ENCODE results near the gene TARS1. TPM values are rescaled to one million over a fixed set of nuclear protein-coding genes. Genes with fewer than 3 reads are reported as not detected.

TARS1 gene
- total and polyA plus RNA-seq, 2 of the 13 experiments (the other 11 are each of a cell fraction or from before 2014, with no cell fraction given): 77.0 to 184 TPM

DNA sequence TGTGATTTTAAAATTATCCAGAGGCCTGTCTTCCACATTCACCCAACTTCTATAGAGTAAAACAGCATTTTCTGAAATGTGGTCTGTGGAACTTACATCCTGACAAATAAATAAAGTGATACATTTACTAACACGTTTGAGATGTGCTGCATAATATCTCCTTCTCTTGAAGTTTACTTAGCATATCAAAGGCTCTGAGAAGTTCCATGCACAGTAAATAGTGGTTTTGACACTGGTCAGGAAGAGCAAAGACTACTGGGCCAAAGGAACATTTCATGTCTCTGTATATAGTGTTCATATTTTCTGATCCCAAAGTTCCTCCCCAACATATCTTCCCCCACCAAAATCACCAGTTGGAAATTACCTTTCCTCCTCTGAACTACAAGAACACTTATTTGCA lies 30.5 kb upstream of the TARS1 start (continued):
- TF ChIP-seq ZNF670 (CRISPR knock-in tag; IDR thresholded peaks at IDR 0.05; ENCODE audit: borderline replicate concordance): no peak
- no peak for TF ChIP-seq HNF1A (IDR thresholded peaks at IDR 0.05; ENCODE audit: low read depth)
- no peak for TF ChIP-seq HNF1A (CRISPR knock-in tag; IDR thresholded peaks at IDR 0.05; ENCODE audit: borderline replicate concordance)
- no peak for TF ChIP-seq ZFP62 (CRISPR knock-in tag; IDR thresholded peaks at IDR 0.05)
- TF ChIP-seq ZBTB4 (CRISPR knock-in tag; IDR thresholded peaks at IDR 0.05; ENCODE audit: borderline replicate concordance): no peak
- TF ChIP-seq ZFP36L2 (CRISPR knock-in tag; IDR thresholded peaks at IDR 0.05): no peak
- TF ChIP-seq MAZ (IDR thresholded peaks at IDR 0.05; ENCODE audit: borderline replicate concordance, low read depth, low read length): no peak
- no peak for TF ChIP-seq MAZ (CRISPR knock-in tag; IDR thresholded peaks at IDR 0.05; ENCODE audit: low read depth)
- peak; percentile 42; the same call in 1 of the 2 replicates for TF ChIP-seq AHDC1 (CRISPR knock-in tag; IDR thresholded peaks at IDR 0.05; ENCODE audit: borderline replicate concordance)
- TF ChIP-seq EP300 (IDR thresholded peaks at IDR 0.05; ENCODE audit: low read depth in 2 of 2, low read length in 2 of 2): peak in 1 of 2 experiments; percentile 59; a peak in 1 of 4 replicates
- TF ChIP-seq EP300 (CRISPR knock-in tag; IDR thresholded peaks at IDR 0.05; ENCODE audit: borderline replicate concordance): no peak
- TF ChIP-seq, protein P1, sequence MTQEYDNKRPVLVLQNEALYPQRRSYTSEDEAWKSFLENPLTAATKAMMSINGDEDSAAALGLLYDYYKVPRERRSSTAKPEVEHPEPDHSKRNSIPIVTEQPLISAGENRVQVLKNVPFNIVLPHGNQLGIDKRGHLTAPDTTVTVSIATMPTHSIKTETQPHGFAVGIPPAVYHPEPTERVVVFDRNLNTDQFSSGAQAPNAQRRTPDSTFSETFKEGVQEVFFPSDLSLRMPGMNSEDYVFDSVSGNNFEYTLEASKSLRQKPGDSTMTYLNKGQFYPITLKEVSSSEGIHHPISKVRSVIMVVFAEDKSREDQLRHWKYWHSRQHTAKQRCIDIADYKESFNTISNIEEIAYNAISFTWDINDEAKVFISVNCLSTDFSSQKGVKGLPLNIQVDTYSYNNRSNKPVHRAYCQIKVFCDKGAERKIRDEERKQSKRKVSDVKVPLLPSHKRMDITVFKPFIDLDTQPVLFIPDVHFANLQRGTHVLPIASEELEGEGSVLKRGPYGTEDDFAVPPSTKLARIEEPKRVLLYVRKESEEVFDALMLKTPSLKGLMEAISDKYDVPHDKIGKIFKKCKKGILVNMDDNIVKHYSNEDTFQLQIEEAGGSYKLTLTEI (CRISPR knock-in tag; conservative IDR thresholded peaks at IDR 0.05): no peak
- TF ChIP-seq RXRB (CRISPR knock-in tag; IDR thresholded peaks at IDR 0.05; ENCODE audit: borderline replicate concordance): peak; percentile 58; the same call in 1 of the 2 replicates
- TF ChIP-seq ZKSCAN1 (IDR thresholded peaks at IDR 0.05; ENCODE audit: low read length): no peak
- TF ChIP-seq ZBTB8A (CRISPR knock-in tag; IDR thresholded peaks at IDR 0.05; ENCODE audit: borderline replicate concordance, low read depth): no peak
